H1 (cell line): Measurements from ENCODE around the gene KRT75. TPM values are rescaled to one million over a fixed set of nuclear protein-coding genes. Genes with fewer than 3 reads are reported as not detected.

Experiments used
- CTCF ChIA-PET: fragments of 300-600 bp; sonication (Branson Sonifier 250); formaldehyde crosslinking; loops from one replicate; lab custom pipeline; 2021; ENCODE audit not compliant: partially characterized antibody; lab: Charles Lee
- POLR2A ChIA-PET: fragments of 300-600 bp; sonication (Branson Sonifier 250); formaldehyde crosslinking; loops from one replicate; lab custom pipeline; 2021; ENCODE audit warnings: inconsistent platforms; ENCODE audit not compliant: partially characterized antibody; lab: Charles Lee
- DNase-seq, 2 experiments: peaks; one replicate each; pipeline versions ENCODE4 v3.0.0 to v3.0.0-alpha.2; 2010 to 2022; ENCODE audit warnings: low spot score in 2 of 2, low read depth in 1 of 2, mixed read lengths in 1 of 2
- FAIRE-seq: peaks from 2 replicates; lab custom pipeline; 2011; peaks lifted over from hg19 to GRCh38; lab: Jason Lieb, UNC
- H2AFZ ChIP-seq: 2 replicates; pipeline ENCODE4 v1.8.1; 2012; ENCODE audit warnings: low read length, inconsistent platforms
- H2AK5ac ChIP-seq: 2 replicates; pipeline ENCODE4 v1.6.1; 2013; ENCODE audit warnings: low read depth, low read length
- H2BK120ac ChIP-seq: replicated peaks from 2 replicates; pipeline ENCODE3; 2013; ENCODE audit warnings: low read depth, low read length, inconsistent platforms
- H2BK12ac ChIP-seq: 2 replicates; pipeline ENCODE4 v1.6.1; 2013; ENCODE audit warnings: low read depth, low read length
- H2BK15ac ChIP-seq: 2 replicates; pipeline ENCODE4 v1.6.1; 2013; ENCODE audit warnings: low read length
- H2BK20ac ChIP-seq: 2 replicates; pipeline ENCODE4 v1.6.1; 2013; ENCODE audit warnings: low read length
- H2BK5ac ChIP-seq: 2 replicates; pipeline ENCODE4 v1.6.1; 2013; ENCODE audit warnings: low read depth, low read length
- H3K14ac ChIP-seq: 2 replicates; pipeline ENCODE4 v1.6.1; 2013; ENCODE audit warnings: inconsistent platforms; ENCODE audit not compliant: insufficient read length
- H3K18ac ChIP-seq: 2 replicates; pipeline ENCODE4 v1.6.1; 2013; ENCODE audit warnings: low read length; ENCODE audit errors: extremely low read depth
- H3K23ac ChIP-seq: 2 replicates; pipeline ENCODE4 v1.6.1; 2013; ENCODE audit warnings: inconsistent platforms; ENCODE audit not compliant: insufficient read length
- H3K23me2 ChIP-seq: 2 replicates; pipeline ENCODE4 v1.6.1; 2013; ENCODE audit warnings: low read depth, low read length
- H3K27ac ChIP-seq: 2 replicates; pipeline ENCODE4 v1.6.1; 2011; ENCODE audit warnings: low read depth, low read length, inconsistent platforms
- H3K27me3 ChIP-seq, 4 experiments: replicated peaks in 1 of 4; 1 replicate in 1 of 4; 2 replicates in 3 of 4; pipeline versions ENCODE4 v1.6.1 to v1.8.1; 2011 to 2013; ENCODE audit warnings: low read length in 3 of 4, mild to moderate bottlenecking in 3 of 4, inconsistent platforms in 2 of 4, mixed read lengths in 2 of 4, moderate library complexity in 1 of 4; ENCODE audit not compliant: control insufficient read depth in 3 of 4, insufficient read depth in 3 of 4; ENCODE audit errors: extremely low read depth in 1 of 4
- H3K36me3 ChIP-seq, 4 experiments: 2 replicates each; pipeline versions ENCODE4 v1.6.1 to v1.8.1; 2011 to 2013; ENCODE audit warnings: mild to moderate bottlenecking in 4 of 4, low read length in 3 of 4, moderate library complexity in 2 of 4, control low read depth in 1 of 4, inconsistent platforms in 1 of 4; ENCODE audit not compliant: insufficient read depth in 4 of 4, control insufficient read depth in 2 of 4
- H3K4ac ChIP-seq: replicated peaks from 2 replicates; pipeline ENCODE3; 2013; ENCODE audit warnings: low read length, low read depth, mixed read lengths, inconsistent platforms; ENCODE audit not compliant: insufficient read length
- H3K4me1 ChIP-seq, 4 experiments: replicated peaks in 1 of 4; 1 replicate in 1 of 4; 2 replicates in 3 of 4; pipeline versions ENCODE4 v1.6.1 to v1.8.1; 2011 to 2013; ENCODE audit warnings: low read length in 3 of 4, inconsistent platforms in 2 of 4, mixed read lengths in 1 of 4; ENCODE audit not compliant: insufficient read depth in 4 of 4, control insufficient read depth in 3 of 4
- H3K4me2 ChIP-seq, 2 experiments: 2 replicates each; pipeline versions ENCODE4 v1.6.1 to v1.8.1; 2011 to 2013; ENCODE audit warnings: low read depth in 2 of 2, low read length in 2 of 2, control low read depth in 1 of 2, inconsistent platforms in 1 of 2, mild to moderate bottlenecking in 1 of 2; ENCODE audit not compliant: insufficient read depth in 1 of 2
- H3K4me3 ChIP-seq, 4 experiments: fragments of 200-600, 300-600 bp in 1 of 4; sonication (generic), shearing (Covaris generic), sonication (Bioruptor Twin) in 1 of 4; 2 replicates each; pipeline versions ENCODE4 v1.5.1 to v1.8.1; 2011 to 2016; ENCODE audit warnings: low read length in 4 of 4, low read depth in 3 of 4, control low read depth in 2 of 4, inconsistent platforms in 2 of 4, mild to moderate bottlenecking in 2 of 4, mixed read lengths in 1 of 4, moderate library complexity in 1 of 4; ENCODE audit not compliant: insufficient read depth in 2 of 4; ENCODE audit errors: extremely low read depth in 1 of 4
- H3K56ac ChIP-seq: replicated peaks from 2 replicates; pipeline ENCODE3; 2013; ENCODE audit warnings: low read depth, mild to moderate bottlenecking, mixed read lengths, low read length, inconsistent platforms; ENCODE audit not compliant: insufficient read length
- H3K79me1 ChIP-seq: 2 replicates; pipeline ENCODE4 v1.6.1; 2013; ENCODE audit warnings: low read depth, low read length, control low read depth
- H3K79me2 ChIP-seq, 2 experiments: 2 replicates each; pipeline versions ENCODE4 v1.6.1 to v1.8.1; 2012 to 2013; ENCODE audit warnings: low read length in 2 of 2, mild to moderate bottlenecking in 2 of 2, inconsistent platforms in 1 of 2; ENCODE audit not compliant: insufficient read depth in 2 of 2, control insufficient read depth in 1 of 2
- H3K9ac ChIP-seq, 4 experiments: replicated peaks in 1 of 4; 1 replicate in 1 of 4; 2 replicates in 3 of 4; pipeline versions ENCODE4 v1.6.1 to v1.8.1; 2011 to 2013; ENCODE audit warnings: low read depth in 3 of 4, low read length in 3 of 4, control low read depth in 2 of 4, mild to moderate bottlenecking in 2 of 4, moderate library complexity in 2 of 4, inconsistent platforms in 1 of 4; ENCODE audit errors: extremely low read depth in 1 of 4
- H3K9me3 ChIP-seq, 2 experiments: 2 replicates each; pipeline versions ENCODE4 v1.6.1 to v1.8.1; 2012 to 2013; ENCODE audit warnings: mild to moderate bottlenecking in 2 of 2, moderate library complexity in 2 of 2, control low read depth in 1 of 2, inconsistent platforms in 1 of 2, low read depth in 1 of 2, low read length in 1 of 2, mixed read lengths in 1 of 2; ENCODE audit not compliant: insufficient read depth in 2 of 2
- H4K20me1 ChIP-seq, 2 experiments: replicated peaks in 1 of 2; 2 replicates each; pipeline versions ENCODE3 to v1.8.1; 2011 to 2013; ENCODE audit warnings: inconsistent platforms in 2 of 2, low read length in 2 of 2, mild to moderate bottlenecking in 1 of 2; ENCODE audit not compliant: insufficient read depth in 2 of 2, control insufficient read depth in 1 of 2
- H4K5ac ChIP-seq: 2 replicates; pipeline ENCODE4 v1.6.1; 2013; ENCODE audit warnings: low read length, low read depth, mixed read lengths, inconsistent platforms; ENCODE audit not compliant: insufficient read length
- H4K8ac ChIP-seq: 2 replicates; pipeline ENCODE4 v1.8.0; 2013; ENCODE audit warnings: mild to moderate bottlenecking, moderate library complexity, low read length, inconsistent platforms; ENCODE audit not compliant: insufficient read depth; ENCODE audit errors: extremely low read depth
- H4K91ac ChIP-seq: replicated peaks from 2 replicates; pipeline ENCODE3; 2013; ENCODE audit warnings: low read length, mixed read lengths, inconsistent platforms; ENCODE audit not compliant: insufficient read length
- BRCA1 ChIP-seq: IDR thresholded peaks from 2 replicates; pipeline ENCODE4 v1.6.1; 2012; ENCODE audit warnings: low read depth, low read length, improper control_type of control experiment
- RAD21 ChIP-seq, 2 experiments: IDR thresholded peaks in 1 of 2; conservative IDR thresholded peaks in 1 of 2; 2 replicates each; pipeline ENCODE4 v1.6.1; 2011; ENCODE audit warnings: low read depth in 2 of 2, low read length in 2 of 2, improper control_type of control experiment in 1 of 2, inconsistent platforms in 1 of 2, mild to moderate bottlenecking in 1 of 2, moderate library complexity in 1 of 2
- SIRT6 ChIP-seq: IDR thresholded peaks from one replicate; pipeline ENCODE4 v1.7.1; 2012; ENCODE audit warnings: low read length, inconsistent platforms
- TCF12 ChIP-seq: IDR thresholded peaks from 2 replicates; pipeline ENCODE4 v1.6.1; 2011; ENCODE audit warnings: low read depth, mild to moderate bottlenecking, low read length
- WGBS, 2 experiments: shearing (Covaris generic) in 1 of 2; methylation state at CpG; one replicate each; pipeline versions ENCODE4 v1.1.6 to v1.1.7; 2013 to 2015; ENCODE audit warnings: low lambda C conversion rate in 2 of 2, mixed read lengths in 2 of 2, inconsistent platforms in 1 of 2, low coverage in 1 of 2, missing lambda C conversion rate in 1 of 2; ENCODE audit not compliant: insufficient replicate concordance in 2 of 2, insufficient coverage in 1 of 2, insufficient read length in 1 of 2; ENCODE audit errors: extremely low coverage in 1 of 2, missing lambda C conversion rate in 1 of 2; 5-methylcytosine and 5-hydroxymethylcytosine counted together
- polyA plus RNA-seq, 7 experiments: library from polyadenylated mRNA; depleted of rRNA in 3 of 7; stranded (reverse) in 5 of 7; unstranded in 2 of 7; fragments of >200 nt in 5 of 7; fragments of 200-250 nt in 2 of 7; gene quantifications; 1 replicate in 5 of 7; 2 replicates in 1 of 7; 4 replicates in 1 of 7; pipeline versions ENCODE4 v1.2.1 to v1.2.3, GENCODE V29; 2011 to 2013; ENCODE audit warnings: missing spikeins in 2 of 7, mixed read lengths in 2 of 7
- total RNA-seq: library from RNA; stranded (reverse); fragmentation: NEBNext Ultra II Directional; extraction: Animal tissue kit (Norgen Biotek cat#: 25700); gene quantifications from 2 replicates; pipeline ENCODE4 v1.2.1, GENCODE V29; 2021

KRT75 gene
- total and polyA plus RNA-seq, 2 of the 8 experiments (the other 6 are each of a cell fraction or from before 2014, with no cell fraction given), result not detected

DNA sequence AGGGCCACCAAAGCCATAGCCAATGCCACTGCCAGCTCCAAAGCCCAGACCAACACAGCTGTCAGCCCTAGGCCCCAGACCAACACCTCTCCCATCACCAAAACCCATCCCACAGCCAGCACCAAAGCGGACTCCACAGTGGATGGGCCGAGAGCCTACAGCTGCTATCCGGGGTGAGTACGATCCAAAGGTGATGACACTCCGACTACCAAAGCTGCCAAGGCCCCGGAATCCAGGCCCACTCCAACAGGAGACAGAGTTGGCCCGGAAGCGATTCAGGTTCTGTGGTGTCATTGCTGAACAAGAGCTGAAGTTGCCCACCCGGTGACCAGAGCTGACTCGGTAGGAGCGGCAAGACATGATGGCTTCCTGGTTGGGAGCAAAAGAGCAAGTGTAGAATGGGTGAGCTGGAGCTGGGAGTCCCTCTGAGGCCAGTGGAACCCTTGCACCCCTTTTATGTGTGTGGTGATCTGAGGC lies 48.9 kb downstream of the KRT75 start, which contains the start of gene KRT84:
TSS of gene KRT84 (minus strand) at position 427 of the 477 bp plus-strand sequence. CDS start at position 360, 67 bp downstream.
- Histone ChIP-seq H3K23me2 (no peaks in the 10 kb centered on the region), H3K79me2 (no peaks in the 10 kb centered on the region), H3K27ac (no peak within 1 kb of the TSS), H3K4me2 (no peak within 1 kb of the TSS), H3K4me3 (no peak within 1 kb of the TSS), H2BK120ac (no peak within 1 kb of the TSS), H2BK20ac (no peak within 1 kb of the TSS), H3K18ac (no peak within 1 kb of the TSS), H3K23ac (no peak within 1 kb of the TSS), H3K79me1 (no peaks in the 10 kb centered on the region; the same call in 1 of the 2 replicates), H4K20me1 (no peaks in the 10 kb centered on the region), H3K9me3 (no peaks in the 10 kb centered on the region), H3K14ac (no peak within 1 kb of the TSS), H4K91ac (no peak within 1 kb of the TSS), H3K56ac (no peak within 1 kb of the TSS), H2BK12ac (no peak within 1 kb of the TSS), H3K27me3 (no peaks in the 10 kb centered on the region), H3K4me1 (peaks cover 0 to 4% (median 1%) of the 10 kb centered on the region in 4 experiments; a peak in 2 of 7 replicates), H3K9ac (no peak within 1 kb of the TSS), H4K8ac (no peak within 1 kb of the TSS; the same call in 1 of the 2 replicates), H4K5ac (no peak within 1 kb of the TSS), H2AK5ac (no peak within 1 kb of the TSS), H2AFZ (no peak within 1 kb of the TSS), H3K36me3 (no peaks in the 10 kb centered on the region), H2BK5ac (no peak within 1 kb of the TSS), H2BK15ac (no peak within 1 kb of the TSS), H3K4ac (no peak within 1 kb of the TSS)
- ChIA-PET CTCF (interaction anchor here (0.6 to 11.3 kb wide), 16 partner anchors 9 to 494 kb away, joined by 3 to 105 read pairs (median 6); partner anchors contain the start of gene KRT85), POLR2A (no interaction called here)
- 92% methylated on average over 11 of the region's 11 CpGs; no CpG with 5 or more reads in 1 of the 2 experiments for WGBS, 2 experiments
- FAIRE-seq (no peak), DNase-seq (no peak)
- TF ChIP-seq RAD21 (IDR thresholded peaks at IDR 0.05 in 1 of 2, conservative IDR thresholded peaks at IDR 0.05 in 1 of 2; ENCODE audit: low read depth in 2 of 2, low read length in 2 of 2) (no peak), BRCA1 (no peak), SIRT6 (no peak), TCF12 (no peak)
